ENCODE results near the gene NFKBIL1. TPM values are rescaled to one million over a fixed set of nuclear protein-coding genes. Genes with fewer than 3 reads are reported as not detected.
A peak's percentile ranks its signal among the peaks of the same experiment; 100 is the strongest.
"Not testable (repeated sequence)": the region's sequence is repeated elsewhere in the genome, so short reads cannot be mapped to it uniquely, and the experiment has no call there.

NFKBIL1 gene
- total RNA-seq, 2 donors from 2014 or later: 28.0 to 36.6 TPM

DNA sequence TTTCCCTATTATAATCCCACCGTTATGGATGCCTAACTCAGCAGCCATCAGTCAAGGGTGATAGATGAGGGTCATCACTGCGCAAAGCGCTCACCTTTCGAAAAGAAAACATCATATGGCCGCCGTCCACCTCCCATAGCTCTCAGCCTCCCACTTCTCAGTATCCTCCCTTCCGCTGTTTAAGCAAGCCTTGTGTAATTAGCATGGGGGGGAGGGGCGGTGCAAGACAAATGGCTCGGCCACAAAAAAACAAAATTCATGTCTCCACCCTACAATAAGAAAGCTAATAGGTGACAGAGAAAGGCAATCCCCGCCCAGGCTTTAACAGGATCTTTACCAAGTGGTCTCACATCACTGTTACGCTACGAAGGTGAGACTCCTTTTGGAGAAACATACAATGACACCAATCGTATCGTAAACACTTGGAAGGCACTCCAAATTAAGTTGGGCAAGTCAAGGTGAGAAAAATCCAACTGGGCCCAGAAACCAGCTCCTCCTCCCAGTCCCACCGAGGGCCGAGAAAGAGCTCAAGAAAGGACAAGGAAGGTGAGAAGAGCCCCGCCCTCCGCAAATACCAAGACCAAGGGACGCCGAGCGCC, 6.2 kb upstream of the NFKBIL1 start:
- DNase-seq: peak; percentile 60 to 70
- Mint-ChIP-seq H3K4me1 (ENCODE audit: low read depth) (peaks cover 48% of the 10 kb centered on the region), H3K9me3 (no peaks in the 10 kb centered on the region), H3K4me3 (peak overlapping the region; percentile 83 to 99), H3K36me3 (ENCODE audit: insufficient read depth in 2 of 2) (peaks cover 32 to 48% of the 10 kb centered on the region in 2 donors), H3K27me3 (ENCODE audit: low read depth) (no peaks in the 10 kb centered on the region), H3K27ac (peak overlapping the region; percentile 96)
- peak; percentile 8 to 12 for ATAC-seq (replicated peaks in 1 of 2)

DNA sequence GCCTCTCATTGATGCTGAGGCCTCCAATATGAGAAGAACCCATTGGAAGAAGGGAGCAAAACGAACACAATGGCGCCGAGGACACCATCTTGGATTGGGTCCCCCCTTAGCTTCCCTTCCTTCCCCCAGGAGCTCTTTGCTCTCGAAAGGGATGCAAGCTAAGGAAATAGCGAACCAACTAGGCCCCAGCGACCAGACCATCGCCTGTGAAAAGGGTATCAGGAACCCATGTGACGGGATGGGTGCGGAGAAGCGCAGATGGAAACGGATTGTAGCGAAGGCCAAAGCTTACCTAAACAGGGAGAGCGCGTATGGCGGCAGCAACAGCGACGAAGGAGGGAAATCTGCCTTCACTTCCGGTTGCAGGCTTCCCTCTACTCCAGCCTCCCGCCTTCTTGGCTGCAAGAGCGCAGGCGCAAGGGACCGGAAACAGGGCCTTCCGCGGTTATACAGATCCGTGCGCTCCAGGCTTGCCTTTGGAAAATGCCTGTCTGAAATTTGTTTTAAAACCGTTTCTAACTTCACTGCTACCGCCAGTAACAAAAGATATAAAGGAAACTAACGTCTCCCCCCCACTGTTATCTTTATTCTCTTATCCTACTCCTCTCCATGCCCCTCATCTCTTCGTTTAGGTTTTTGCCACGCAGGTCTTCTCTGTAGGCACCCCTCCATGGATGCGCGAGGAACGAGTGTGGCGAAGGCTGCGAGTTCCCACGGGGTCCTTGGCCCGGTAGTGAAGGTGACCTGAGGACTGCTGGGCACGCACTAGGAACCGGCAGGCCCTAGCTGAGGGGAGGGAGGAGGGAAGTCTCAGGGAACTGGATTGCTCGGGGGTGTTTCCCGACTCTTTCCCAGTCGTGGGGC, 5.5 kb upstream of the NFKBIL1 start, which contains the start of gene DDX39B:
Gene DDX39B (minus strand): TSS at position 346 of the 864 bp plus-strand sequence. CDS start 1,471 bp downstream, outside the sequence.
- H3K27ac Mint-ChIP-seq: peak within 1 kb of the TSS; percentile 96
- no peaks in the 10 kb centered on the region for H3K27me3 Mint-ChIP-seq (ENCODE audit: low read depth)
- ATAC-seq (replicated peaks in 1 of 2) (peak; percentile 79), DNase-seq (peak; percentile 93 to 96)
- H3K4me3 Mint-ChIP-seq: peak within 1 kb of the TSS; percentile 83 to 99
- H3K9me3 Mint-ChIP-seq: no peaks in the 10 kb centered on the region
- peaks cover 32 to 40% of the 10 kb centered on the region in 2 donors for H3K36me3 Mint-ChIP-seq (ENCODE audit: insufficient read depth in 2 of 2)
- peaks cover 49% of the 10 kb centered on the region for H3K4me1 Mint-ChIP-seq (ENCODE audit: low read depth)

DNA sequence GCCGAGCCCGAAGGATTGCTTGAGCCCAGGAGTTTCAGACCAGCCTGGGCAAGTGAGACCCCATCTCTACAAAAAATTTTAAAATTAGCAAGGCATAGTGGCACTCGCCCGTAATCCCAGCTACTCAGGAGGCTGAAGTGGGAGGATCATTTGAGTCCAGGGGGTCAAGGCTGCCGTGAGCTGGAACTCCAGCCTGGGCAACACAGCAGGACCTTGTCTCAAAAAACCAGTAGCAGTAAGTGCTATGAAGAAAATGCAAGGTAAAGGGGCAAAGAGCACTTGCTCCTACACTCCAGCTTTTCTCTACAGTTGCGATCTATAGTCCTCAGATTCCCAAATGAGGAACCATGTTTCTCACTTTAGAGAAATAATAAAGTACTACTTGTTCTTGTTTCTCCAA, 3.8 kb upstream of the NFKBIL1 start:
- DNase-seq: no peak
- Mint-ChIP-seq H3K4me1 (ENCODE audit: low read depth) (peaks cover 54% of the 10 kb centered on the region), H3K4me3 (no peak overlapping the region), H3K9me3 (no peaks in the 10 kb centered on the region), H3K27ac (no peak overlapping the region), H3K36me3 (ENCODE audit: insufficient read depth in 2 of 2) (peaks cover 25 to 33% of the 10 kb centered on the region in 2 donors), H3K27me3 (ENCODE audit: low read depth) (no peaks in the 10 kb centered on the region)
- no peak for ATAC-seq (replicated peaks in 1 of 2)

DNA sequence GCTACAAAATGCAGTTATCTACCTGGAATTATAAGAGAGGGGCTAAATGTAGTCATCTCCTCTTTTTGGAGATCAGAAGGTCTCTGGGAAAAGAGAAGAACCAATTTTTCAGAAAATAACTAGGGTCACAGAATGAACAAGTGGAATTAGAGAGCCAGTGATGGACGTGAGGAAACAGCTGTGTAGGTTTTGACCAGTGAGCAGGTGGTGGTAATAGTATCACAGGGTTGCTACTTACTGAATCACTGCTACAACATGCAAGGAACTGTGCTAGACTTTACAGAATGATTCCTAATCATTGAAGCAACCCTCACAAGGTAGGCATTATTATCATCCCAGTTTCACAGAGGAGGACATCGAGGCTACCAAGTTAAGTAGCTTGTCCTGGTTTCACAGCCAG, 2.7 kb upstream of the NFKBIL1 start:
- peaks cover 54% of the 10 kb centered on the region for H3K4me1 Mint-ChIP-seq (ENCODE audit: low read depth)
- ATAC-seq (replicated peaks in 1 of 2) (no peak), DNase-seq (no peak)
- no peak overlapping the region for H3K4me3 Mint-ChIP-seq
- peaks cover 16 to 28% of the 10 kb centered on the region in 2 donors for H3K36me3 Mint-ChIP-seq (ENCODE audit: insufficient read depth in 2 of 2)
- H3K27ac Mint-ChIP-seq: no peak overlapping the region
- H3K27me3 Mint-ChIP-seq (ENCODE audit: low read depth): no peaks in the 10 kb centered on the region
- H3K9me3 Mint-ChIP-seq: no peaks in the 10 kb centered on the region

DNA sequence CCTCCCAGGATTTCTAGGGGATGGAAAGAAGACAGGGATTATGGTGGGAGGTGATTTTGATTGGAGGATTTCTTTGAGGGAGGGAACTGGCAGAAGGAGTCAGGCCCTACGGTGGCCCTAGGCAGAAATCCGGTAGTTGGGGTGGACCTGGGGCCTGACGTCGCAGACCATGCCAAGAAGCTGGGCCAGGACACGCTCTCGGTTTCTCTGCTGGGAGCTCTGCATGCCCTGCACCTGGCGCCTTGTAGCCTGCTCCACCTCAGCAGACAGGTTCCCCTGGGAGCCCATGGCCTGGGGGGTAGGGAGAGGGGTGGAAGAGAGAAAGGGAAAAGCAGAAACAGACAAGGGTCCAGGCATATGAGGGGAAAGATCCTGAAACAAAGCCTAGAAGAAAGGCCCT, 2.1 kb upstream of the NFKBIL1 start:
- Mint-ChIP-seq H3K27ac (no peak overlapping the region), H3K9me3 (no peaks in the 10 kb centered on the region), H3K4me1 (ENCODE audit: low read depth) (peaks cover 50% of the 10 kb centered on the region), H3K36me3 (ENCODE audit: insufficient read depth in 2 of 2) (peaks cover 12 to 26% of the 10 kb centered on the region in 2 donors), H3K27me3 (ENCODE audit: low read depth) (no peaks in the 10 kb centered on the region), H3K4me3 (peak overlapping the region; percentile 92 to 98)
- no peak for ATAC-seq (replicated peaks in 1 of 2)
- DNase-seq: no peak

DNA sequence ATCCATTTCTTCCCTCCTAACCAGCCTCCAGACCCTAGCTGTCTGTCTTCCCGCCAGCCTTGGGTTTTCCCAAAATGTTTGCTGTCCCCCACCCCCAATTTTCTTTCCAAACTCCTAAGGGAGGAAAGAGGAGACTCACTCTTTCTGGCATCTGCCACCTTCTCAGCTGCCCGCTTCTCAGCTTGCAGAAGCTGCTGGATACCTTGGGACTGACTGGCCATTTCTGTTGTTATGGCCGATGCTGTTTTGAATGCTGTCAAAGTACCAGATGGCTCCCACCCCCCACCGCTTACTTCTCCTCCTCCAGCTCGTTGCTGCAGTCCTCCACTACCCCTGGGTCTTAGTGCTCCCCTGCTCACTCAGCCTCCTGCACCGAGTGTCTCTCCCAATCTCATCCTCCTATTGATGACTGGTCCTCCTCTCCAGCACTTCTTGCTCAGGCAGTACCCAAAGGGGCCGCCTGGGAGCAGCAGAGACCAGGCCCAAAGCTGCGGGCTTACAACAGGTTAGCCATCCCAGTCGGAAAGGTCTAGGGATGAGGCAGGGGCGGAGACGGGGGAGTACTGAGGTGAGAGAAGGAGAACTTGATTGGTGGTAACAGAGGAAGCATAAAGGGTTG, 960 bp upstream of the NFKBIL1 start, which contains the start of gene ATP6V1G2:
Gene ATP6V1G2 (minus strand): TSS at position 270 of the 619 bp plus-strand sequence. CDS start 49 bp downstream, at position 221.
- no peaks in the 10 kb centered on the region for H3K9me3 Mint-ChIP-seq
- ATAC-seq (replicated peaks in 1 of 2) (peak; percentile 74 to 75), DNase-seq (peak; percentile 92 to 93)
- H3K4me1 Mint-ChIP-seq (ENCODE audit: low read depth): peaks cover 57% of the 10 kb centered on the region
- peak within 1 kb of the TSS; percentile 92 to 98 for H3K4me3 Mint-ChIP-seq
- H3K36me3 Mint-ChIP-seq (ENCODE audit: insufficient read depth in 2 of 2): peaks cover 5 to 15% of the 10 kb centered on the region in 2 donors
- H3K27me3 Mint-ChIP-seq (ENCODE audit: low read depth): no peaks in the 10 kb centered on the region
- peak within 1 kb of the TSS; percentile 88 for H3K27ac Mint-ChIP-seq

DNA sequence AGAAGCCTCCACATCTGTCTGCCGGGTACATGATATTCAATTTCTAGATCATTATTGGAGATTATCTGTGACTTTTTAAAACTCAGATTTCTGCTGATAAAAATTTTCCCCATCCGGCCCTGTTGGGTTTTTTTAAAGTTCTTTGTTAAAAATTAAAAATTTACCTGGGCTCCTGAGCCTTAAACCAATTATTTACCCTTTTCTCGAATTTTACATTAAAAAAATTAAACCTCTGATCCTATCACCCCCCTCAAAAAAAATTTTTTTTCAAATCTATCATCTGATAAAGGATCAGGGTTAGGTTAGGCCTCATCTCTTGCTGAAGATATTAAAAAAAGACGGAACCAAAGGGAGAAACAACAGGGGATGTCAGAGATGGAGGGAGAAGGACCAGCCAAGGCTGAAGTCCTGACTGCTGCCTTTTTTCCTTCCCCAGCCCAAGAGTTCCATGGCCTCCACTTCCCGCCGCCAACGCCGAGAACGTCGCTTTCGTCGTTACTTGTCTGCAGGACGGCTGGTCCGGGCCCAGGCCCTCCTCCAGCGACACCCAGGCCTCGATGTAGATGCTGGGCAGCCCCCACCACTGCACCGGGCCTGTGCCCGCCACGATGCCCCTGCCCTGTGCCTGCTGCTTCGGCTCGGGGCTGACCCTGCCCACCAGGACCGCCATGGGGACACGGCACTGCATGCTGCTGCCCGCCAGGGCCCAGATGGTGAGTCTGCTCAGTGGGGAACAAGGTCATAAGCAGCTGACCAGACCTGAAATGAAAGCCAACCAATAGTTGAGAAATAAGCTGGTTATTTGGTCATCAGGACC, 527 bp downstream of the NFKBIL1 start:
- Mint-ChIP-seq H3K36me3 (ENCODE audit: insufficient read depth in 2 of 2) (peaks cover 3 to 16% of the 10 kb centered on the region in 2 donors), H3K9me3 (no peaks in the 10 kb centered on the region), H3K4me3 (peak overlapping the region; percentile 92 to 98), H3K4me1 (ENCODE audit: low read depth) (peaks cover 66% of the 10 kb centered on the region), H3K27ac (peak overlapping the region; percentile 88), H3K27me3 (ENCODE audit: low read depth) (no peaks in the 10 kb centered on the region)
- ATAC-seq (replicated peaks in 1 of 2) (no peak), DNase-seq (no peak)

DNA sequence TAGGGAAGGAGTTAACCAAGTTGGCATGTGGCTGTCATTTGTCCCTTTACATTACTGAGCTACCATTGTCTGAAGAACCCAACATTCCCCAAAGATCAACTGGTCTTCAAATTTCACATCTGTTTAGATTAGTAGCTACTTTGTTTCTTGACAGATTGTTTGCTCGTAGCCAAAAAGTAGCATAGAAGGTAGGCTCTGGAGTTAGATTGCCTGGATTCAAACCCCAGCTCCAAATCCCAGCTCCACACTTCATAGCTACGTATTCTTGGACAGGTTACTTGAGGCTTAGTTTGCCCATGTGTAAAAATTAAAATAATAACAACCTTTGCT, 1.1 kb downstream of the NFKBIL1 start:
- no peaks in the 10 kb centered on the region for H3K9me3 Mint-ChIP-seq
- no peaks in the 10 kb centered on the region for H3K27me3 Mint-ChIP-seq (ENCODE audit: low read depth)
- no peak for DNase-seq
- peak overlapping the region; percentile 88 for H3K27ac Mint-ChIP-seq
- H3K4me1 Mint-ChIP-seq (ENCODE audit: low read depth): peaks cover 66% of the 10 kb centered on the region
- peak overlapping the region; percentile 92 to 98 for H3K4me3 Mint-ChIP-seq
- no peak for ATAC-seq (replicated peaks in 1 of 2)
- peaks cover 3 to 16% of the 10 kb centered on the region in 2 donors for H3K36me3 Mint-ChIP-seq (ENCODE audit: insufficient read depth in 2 of 2)

DNA sequence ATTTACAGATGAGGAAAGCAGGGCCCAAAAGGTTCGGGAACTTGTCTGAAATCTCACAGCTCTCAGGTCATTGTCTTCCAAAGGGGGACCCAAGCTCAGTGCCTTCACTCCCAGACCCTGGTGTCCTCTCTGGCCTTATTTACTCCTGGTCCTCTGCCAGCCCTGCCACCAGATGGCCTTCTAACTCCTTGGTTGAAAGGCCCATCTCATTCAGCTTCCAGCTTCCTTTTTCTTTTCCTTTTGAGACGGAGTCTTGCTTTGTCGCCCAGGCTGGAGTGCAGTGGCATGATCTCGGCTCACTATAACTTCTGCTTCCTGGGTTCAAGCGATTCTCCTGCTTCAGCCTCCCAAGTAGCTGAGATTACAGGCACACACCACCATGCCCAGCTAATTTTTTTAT, 4.0 kb downstream of the NFKBIL1 start:
- not testable (repeated sequence) for H3K27me3 Mint-ChIP-seq (ENCODE audit: low read depth); H3K9me3 Mint-ChIP-seq; ATAC-seq (replicated peaks in 1 of 2); H3K27ac Mint-ChIP-seq
- Mint-ChIP-seq H3K36me3 (ENCODE audit: insufficient read depth in 2 of 2) (peaks cover 3 to 16% of the 10 kb centered on the region in 2 donors), H3K4me1 (ENCODE audit: low read depth) (peaks cover 70% of the 10 kb centered on the region), H3K4me3 (peak overlapping the region; percentile 20 to 50)
- DNase-seq: peak; percentile 57 to 62

DNA sequence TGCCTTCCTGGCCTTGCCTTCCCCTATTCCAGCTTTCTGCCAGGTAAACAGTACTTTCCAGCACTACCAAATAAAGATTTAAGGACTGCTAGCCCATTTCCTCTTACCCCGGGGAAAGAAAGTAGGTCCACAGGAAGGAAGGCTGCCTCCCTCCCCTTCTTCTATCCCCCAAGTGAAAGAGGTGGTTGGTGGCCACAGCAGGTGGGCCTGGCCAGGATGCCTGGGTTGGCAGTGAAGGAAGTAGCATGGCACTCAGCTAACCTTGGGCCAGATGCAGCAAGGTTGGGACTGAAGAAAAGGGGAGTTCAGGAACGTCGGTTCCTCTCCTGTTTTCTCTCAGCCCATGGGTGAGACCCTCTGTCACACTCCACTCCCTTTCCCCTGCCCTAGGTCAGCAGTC, 8.9 kb downstream of the NFKBIL1 start:
- DNase-seq (no peak), ATAC-seq (replicated peaks in 1 of 2) (no peak)
- peaks cover 75% of the 10 kb centered on the region for H3K4me1 Mint-ChIP-seq (ENCODE audit: low read depth)
- H3K27me3 Mint-ChIP-seq (ENCODE audit: low read depth): no peaks in the 10 kb centered on the region
- H3K27ac Mint-ChIP-seq: no peak overlapping the region
- H3K4me3 Mint-ChIP-seq: no peak overlapping the region
- H3K36me3 Mint-ChIP-seq (ENCODE audit: insufficient read depth in 2 of 2): peaks cover 9 to 11% of the 10 kb centered on the region in 2 donors
- no peaks in the 10 kb centered on the region for H3K9me3 Mint-ChIP-seq

DNA sequence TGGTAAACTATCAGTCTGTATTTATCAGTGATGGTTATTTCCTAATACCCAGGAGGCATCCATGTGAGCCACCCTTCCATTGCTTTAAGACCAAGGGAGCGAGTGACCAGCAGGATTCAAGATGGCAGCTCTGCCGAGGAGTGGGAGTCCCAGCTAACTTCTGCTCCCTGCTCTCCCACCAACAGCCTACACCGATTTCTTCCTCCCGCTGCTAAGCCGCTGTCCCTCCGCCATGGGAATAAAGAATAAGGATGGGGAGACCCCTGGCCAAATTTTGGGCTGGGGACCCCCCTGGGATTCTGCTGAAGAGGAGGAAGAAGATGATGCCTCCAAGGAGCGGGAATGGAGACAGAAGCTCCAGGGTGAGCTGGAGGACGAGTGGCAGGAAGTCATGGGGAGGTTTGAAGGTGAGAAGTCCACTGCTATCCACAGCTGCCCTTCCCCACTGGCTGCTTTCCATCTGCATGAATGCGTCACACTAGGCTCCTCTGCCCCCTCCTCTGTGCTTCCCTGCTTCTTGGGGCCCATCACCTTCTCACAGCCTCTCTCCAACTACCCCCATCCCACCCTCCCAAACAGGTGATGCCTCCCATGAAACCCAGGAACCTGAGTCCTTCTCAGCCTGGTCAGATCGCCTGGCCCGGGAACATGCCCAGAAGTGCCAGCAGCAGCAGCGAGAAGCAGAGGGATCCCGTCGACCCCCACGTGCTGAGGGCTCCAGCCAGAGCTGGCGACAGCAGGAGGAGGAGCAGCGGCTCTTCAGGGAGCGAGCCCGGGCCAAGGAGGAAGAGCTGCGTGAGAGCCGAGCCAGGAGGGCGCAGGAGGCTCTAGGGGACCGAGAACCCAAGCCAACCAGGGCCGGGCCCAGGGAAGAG, 10.3 kb downstream of the NFKBIL1 start:
- DNase-seq: no peak
- Mint-ChIP-seq H3K27ac (no peak overlapping the region), H3K4me3 (peak overlapping the region; percentile 77 to 86), H3K27me3 (ENCODE audit: low read depth) (no peaks in the 10 kb centered on the region), H3K9me3 (no peaks in the 10 kb centered on the region), H3K36me3 (ENCODE audit: insufficient read depth in 2 of 2) (peaks cover 4 to 9% of the 10 kb centered on the region in 2 donors), H3K4me1 (ENCODE audit: low read depth) (peaks cover 78% of the 10 kb centered on the region)
- no peak for ATAC-seq (replicated peaks in 1 of 2)

DNA sequence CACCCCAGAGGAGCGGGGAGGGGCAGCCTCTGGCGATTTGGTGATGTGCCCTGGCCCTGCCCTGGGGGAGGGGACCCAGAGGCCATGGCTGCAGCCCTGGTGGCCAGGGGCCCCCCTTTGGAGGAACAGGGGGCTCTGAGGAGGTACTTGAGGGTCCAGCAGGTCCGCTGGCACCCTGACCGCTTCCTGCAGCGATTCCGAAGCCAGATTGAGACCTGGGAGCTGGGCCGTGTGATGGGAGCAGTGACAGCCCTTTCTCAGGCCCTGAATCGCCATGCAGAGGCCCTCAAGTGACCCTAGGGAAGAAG, 10.9 kb downstream of the NFKBIL1 start:
- no peaks in the 10 kb centered on the region for H3K27me3 Mint-ChIP-seq (ENCODE audit: low read depth)
- no peak overlapping the region for H3K27ac Mint-ChIP-seq
- peaks cover 84% of the 10 kb centered on the region for H3K4me1 Mint-ChIP-seq (ENCODE audit: low read depth)
- DNase-seq (no peak), ATAC-seq (replicated peaks in 1 of 2) (no peak)
- H3K36me3 Mint-ChIP-seq (ENCODE audit: insufficient read depth in 2 of 2): peaks cover 4 to 11% of the 10 kb centered on the region in 2 donors
- peak overlapping the region; percentile 77 to 86 for H3K4me3 Mint-ChIP-seq
- no peaks in the 10 kb centered on the region for H3K9me3 Mint-ChIP-seq
